NT2/D1 (cell line): ENCODE results near the gene LDLRAD3.
A peak's percentile ranks its signal among the peaks of the same experiment; 100 is the strongest.

Source experiments
- DNase-seq: peaks from one replicate; pipeline ENCODE4 v3.0.0-alpha.2; 2011; ENCODE audit warnings: low read depth, low spot score
- H3K27me3 ChIP-seq: 2 replicates; pipeline ENCODE4 v1.6.0; 2011; ENCODE audit warnings: mild to moderate bottlenecking; ENCODE audit not compliant: insufficient read length, insufficient read depth
- H3K36me3 ChIP-seq: 2 replicates; pipeline ENCODE4 v1.6.1; 2011; ENCODE audit warnings: mild to moderate bottlenecking, low read length, mixed read lengths; ENCODE audit not compliant: insufficient read depth, insufficient read length
- H3K4me1 ChIP-seq: 2 replicates; pipeline ENCODE4 v1.5.1; 2011; ENCODE audit not compliant: insufficient read depth, insufficient read length
- H3K4me3 ChIP-seq: 2 replicates; pipeline ENCODE4 v1.5.1; 2011; ENCODE audit warnings: low read depth; ENCODE audit not compliant: insufficient read length
- H3K9ac ChIP-seq: 2 replicates; pipeline ENCODE4 v1.6.0; 2011; ENCODE audit warnings: low read depth; ENCODE audit not compliant: insufficient read length
- H3K9me3 ChIP-seq: 2 replicates; pipeline ENCODE4 v1.5.1; 2011; ENCODE audit warnings: mild to moderate bottlenecking, low read length; ENCODE audit not compliant: insufficient read depth
- SUZ12 ChIP-seq: IDR thresholded peaks from 2 replicates; pipeline ENCODE4 v1.6.1; 2011; ENCODE audit not compliant: insufficient read length, insufficient read depth; ENCODE audit errors: extremely low read depth
- YY1 ChIP-seq: IDR thresholded peaks from 2 replicates; pipeline ENCODE4 v1.6.1; 2011; ENCODE audit not compliant: insufficient read length, insufficient read depth
- ZNF274 ChIP-seq: IDR thresholded peaks from 2 replicates; pipeline ENCODE4 v1.6.1; 2011; ENCODE audit warnings: mild to moderate bottlenecking, low read depth, low read length

Gene LDLRAD3

GRCh38 chr11:36102868-36103267 lies 159.0 kb downstream of the LDLRAD3 start:
- Histone ChIP-seq H3K9ac (no peak overlapping the region), H3K9me3 (peaks cover 20% of the 10 kb centered on the region; the same call in 1 of the 2 replicates), H3K4me3 (no peak overlapping the region), H3K36me3 (peaks cover 19% of the 10 kb centered on the region), H3K4me1 (peaks cover 8% of the 10 kb centered on the region), H3K27me3 (no peaks in the 10 kb centered on the region)
- no peak for DNase-seq
- TF ChIP-seq SUZ12 = no peak

- H3K4me1 ChIP-seq = peaks cover 13% of the 10 kb centered on the region
- H3K4me3 ChIP-seq = no peak overlapping the region
- peaks cover 23% of the 10 kb centered on the region; the same call in 1 of the 2 replicates for H3K9me3 ChIP-seq
- no peaks in the 10 kb centered on the region for H3K27me3 ChIP-seq
- peaks cover 19% of the 10 kb centered on the region for H3K36me3 ChIP-seq
- no peak overlapping the region for H3K9ac ChIP-seq
- no peak for DNase-seq
- TF ChIP-seq SUZ12 (no peak), ZNF274 (no peak), YY1 (no peak)
Measured at GRCh38 chr11:36103933-36104530, 160.2 kb downstream of the LDLRAD3 start.

GRCh38 chr11:36104660-36104992 lies 160.8 kb downstream of the LDLRAD3 start:
- peaks cover 18% of the 10 kb centered on the region for H3K36me3 ChIP-seq
- TF ChIP-seq ZNF274 = no peak
- TF ChIP-seq SUZ12 = no peak
- no peak for TF ChIP-seq YY1
- H3K9me3 ChIP-seq = peaks cover 23% of the 10 kb centered on the region; the same call in 1 of the 2 replicates
- DNase-seq = no peak
- peak overlapping the region; percentile 12 for H3K9ac ChIP-seq
- peaks cover 15% of the 10 kb centered on the region for H3K4me1 ChIP-seq
- H3K4me3 ChIP-seq = no peak overlapping the region
- no peaks in the 10 kb centered on the region for H3K27me3 ChIP-seq

GRCh38 chr11:36105743-36106581 lies 162.1 kb downstream of the LDLRAD3 start:
- H3K9me3 ChIP-seq = peaks cover 23% of the 10 kb centered on the region; the same call in 1 of the 2 replicates
- no peaks in the 10 kb centered on the region for H3K27me3 ChIP-seq
- peaks cover 22% of the 10 kb centered on the region for H3K4me1 ChIP-seq
- no peak for DNase-seq
- no peak overlapping the region for H3K4me3 ChIP-seq
- TF ChIP-seq SUZ12 = no peak
- no peak for TF ChIP-seq YY1
- no peak for TF ChIP-seq ZNF274
- H3K36me3 ChIP-seq = peaks cover 13% of the 10 kb centered on the region
- H3K9ac ChIP-seq = no peak overlapping the region

GRCh38 chr11:36107547-36107946 lies 163.7 kb downstream of the LDLRAD3 start:
- DNase-seq = no peak
- H3K4me1 ChIP-seq = peaks cover 22% of the 10 kb centered on the region
- H3K4me3 ChIP-seq = no peak overlapping the region
- H3K9me3 ChIP-seq = peaks cover 31% of the 10 kb centered on the region; the same call in 1 of the 2 replicates
- no peak overlapping the region for H3K9ac ChIP-seq
- peaks cover 11% of the 10 kb centered on the region for H3K36me3 ChIP-seq
- no peaks in the 10 kb centered on the region for H3K27me3 ChIP-seq
- TF ChIP-seq SUZ12 (no peak), ZNF274 (no peak), YY1 (no peak)

GRCh38 chr11:36108881-36109589 lies 165.2 kb downstream of the LDLRAD3 start:
- Histone ChIP-seq H3K4me1 (peaks cover 22% of the 10 kb centered on the region), H3K9ac (no peak overlapping the region), H3K4me3 (no peak overlapping the region), H3K9me3 (peaks cover 45% of the 10 kb centered on the region), H3K36me3 (peaks cover 11% of the 10 kb centered on the region), H3K27me3 (no peaks in the 10 kb centered on the region)
- TF ChIP-seq SUZ12 (no peak), ZNF274 (no peak), YY1 (no peak)
- no peak for DNase-seq

- TF ChIP-seq SUZ12 (no peak), ZNF274 (no peak), YY1 (no peak)
- H3K36me3 ChIP-seq = peaks cover 11% of the 10 kb centered on the region
- no peak overlapping the region for H3K9ac ChIP-seq
- H3K4me1 ChIP-seq = peaks cover 22% of the 10 kb centered on the region
- H3K27me3 ChIP-seq = no peaks in the 10 kb centered on the region
- no peak overlapping the region for H3K4me3 ChIP-seq
- no peak for DNase-seq
- peaks cover 43% of the 10 kb centered on the region for H3K9me3 ChIP-seq
Measured at GRCh38 chr11:36109590-36109849, 165.7 kb downstream of the LDLRAD3 start.
